ENCODE results near the gene RAVER2. TPM values are rescaled to one million over a fixed set of nuclear protein-coding genes. Genes with fewer than 3 reads are reported as not detected.
A peak's percentile ranks its signal among the peaks of the same experiment; 100 is the strongest.
"Not testable (repeated sequence)": the region's sequence is repeated elsewhere in the genome, so short reads cannot be mapped to it uniquely, and the experiment has no call there.

RAVER2 gene
- total and polyA plus RNA-seq, 12 donors: 4.1 to 30.6 (median 20.6) TPM

GRCh38 chr1:64701071-64701470, 43.8 kb upstream of the RAVER2 start:
- intact Hi-C loops (cut with DNase I): no loop called here
- DNase-seq (no peak), ATAC-seq (no peak)
- H3K27me3 ChIP-seq: no peaks in the 10 kb centered on the region
- H3K36me3 ChIP-seq: no peaks in the 10 kb centered on the region
- no peak overlapping the region for H3K4me3 ChIP-seq
- H3K9me3 ChIP-seq: peaks cover 0 to 4% (median 0%) of the 10 kb centered on the region in 11 donors
- H3K27ac ChIP-seq: no peak overlapping the region
- no peak for TF ChIP-seq CTCF (IDR thresholded peaks at IDR 0.05)
- WGBS, 2 donors: 96 to 98% methylated on average over 5 of the region's 5 CpGs
- H3K4me1 ChIP-seq: no peaks in the 10 kb centered on the region

- Histone ChIP-seq H3K9me3 (peaks cover 0 to 4% (median 0%) of the 10 kb centered on the region in 11 donors), H3K27me3 (no peaks in the 10 kb centered on the region), H3K36me3 (no peaks in the 10 kb centered on the region), H3K27ac (no peak overlapping the region), H3K4me3 (no peak overlapping the region), H3K4me1 (no peaks in the 10 kb centered on the region)
- no peak for TF ChIP-seq CTCF (IDR thresholded peaks at IDR 0.05)
- 52 to 60% methylated on average over 2 of the region's 2 CpGs for WGBS, 2 donors
- peak in 7 of 8 donors; percentile 41 to 80 (median 69) for ATAC-seq
- no peak for DNase-seq
- intact Hi-C loops (cut with DNase I): no loop called here
These were observed 43.0 kb upstream of the RAVER2 start for GRCh38 chr1:64701886-64702285.

GRCh38 chr1:64702670-64703069, 42.2 kb upstream of the RAVER2 start:
- H3K4me3 ChIP-seq; H3K27ac ChIP-seq; ATAC-seq; H3K27me3 ChIP-seq; DNase-seq; H3K36me3 ChIP-seq; H3K4me1 ChIP-seq; H3K9me3 ChIP-seq; intact Hi-C loops (cut with DNase I): not testable (repeated sequence)
- 82 to 84% methylated on average over 3 of the region's 3 CpGs for WGBS, 2 donors

GRCh38 chr1:64703600-64703999, 41.3 kb upstream of the RAVER2 start:
- H3K4me3 ChIP-seq: no peak overlapping the region

More at GRCh38 chr1:64703600-64703999, 41.3 kb upstream of the RAVER2 start:
- no peaks in the 10 kb centered on the region for H3K27me3 ChIP-seq
- H3K36me3 ChIP-seq: no peaks in the 10 kb centered on the region
- 85 to 86% methylated on average over 2 of the region's 2 CpGs for WGBS, 2 donors
- no peak overlapping the region for H3K27ac ChIP-seq
- H3K9me3 ChIP-seq: peaks cover 0 to 4% (median 0%) of the 10 kb centered on the region in 11 donors
- DNase-seq: no peak
- intact Hi-C loops (cut with DNase I): no loop called here
- no peak for TF ChIP-seq CTCF (IDR thresholded peaks at IDR 0.05)
- H3K4me1 ChIP-seq: no peaks in the 10 kb centered on the region
- no peak for ATAC-seq

Data from heart right ventricle (tissue), 16 donors.